ENCODE measurements around the gene INMT.

- TF ChIP-seq CTCF (conservative IDR thresholded peaks at IDR 0.05; ENCODE audit: low read depth in 2 of 2) (no peak), NANOG (IDR thresholded peaks at IDR 0.05; ENCODE audit: borderline replicate concordance) (no peak), CREB1 (CRISPR knock-in tag; IDR thresholded peaks at IDR 0.05; ENCODE audit: low read depth) (no peak), EZH2phosphoT487 (IDR thresholded peaks at IDR 0.05; ENCODE audit: unreplicated experiment) (no peak), REST (IDR thresholded peaks at IDR 0.05; ENCODE audit: unreplicated experiment) (no peak)
These were observed 24.6 kb upstream of the INMT start for GRCh38 chr7:30727061-30727945.

Data from GM23338 (cell line).